Measurements from ENCODE around the gene CD274.
"Not testable (repeated sequence)": the region's sequence is repeated elsewhere in the genome, so short reads cannot be mapped to it uniquely, and the experiment has no call there.

The CD274 gene

DNA sequence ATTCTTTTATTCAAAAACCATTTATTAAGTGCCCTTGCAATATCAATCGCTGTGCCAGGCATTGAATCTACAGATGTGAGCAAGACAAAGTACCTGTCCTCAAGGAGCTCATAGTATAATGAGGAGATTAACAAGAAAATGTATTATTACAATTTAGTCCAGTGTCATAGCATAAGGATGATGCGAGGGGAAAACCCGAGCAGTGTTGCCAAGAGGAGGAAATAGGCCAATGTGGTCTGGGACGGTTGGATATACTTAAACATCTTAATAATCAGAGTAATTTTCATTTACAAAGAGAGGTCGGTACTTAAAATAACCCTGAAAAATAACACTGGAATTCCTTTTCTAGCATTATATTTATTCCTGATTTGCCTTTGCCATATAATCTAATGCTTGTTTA lies 18.5 kb downstream of the CD274 start:
- no peak for FAIRE-seq

GRCh38 chr9:5470122-5470521 lies 19.8 kb downstream of the CD274 start:
- FAIRE-seq, result no peak

DNA sequence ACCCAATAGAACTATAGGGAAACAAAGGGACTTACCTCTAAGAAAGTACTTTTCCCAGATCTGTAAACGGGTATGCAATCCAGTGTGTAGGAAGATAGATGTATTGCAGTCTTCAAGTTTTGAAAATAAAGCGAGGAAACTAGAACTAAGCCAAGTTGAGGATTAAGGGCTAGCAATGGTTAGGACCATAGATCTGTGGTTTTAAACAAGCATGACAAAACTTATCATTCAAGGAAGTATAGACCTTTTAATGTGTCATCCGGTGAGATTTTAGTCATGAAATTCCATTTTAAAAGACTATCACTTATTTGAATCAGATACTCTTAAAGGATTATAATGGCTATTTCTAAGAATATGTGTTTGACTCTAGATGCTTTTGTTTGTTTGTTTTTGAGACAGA lies 20.5 kb downstream of the CD274 start:
- no peak for FAIRE-seq

DNA sequence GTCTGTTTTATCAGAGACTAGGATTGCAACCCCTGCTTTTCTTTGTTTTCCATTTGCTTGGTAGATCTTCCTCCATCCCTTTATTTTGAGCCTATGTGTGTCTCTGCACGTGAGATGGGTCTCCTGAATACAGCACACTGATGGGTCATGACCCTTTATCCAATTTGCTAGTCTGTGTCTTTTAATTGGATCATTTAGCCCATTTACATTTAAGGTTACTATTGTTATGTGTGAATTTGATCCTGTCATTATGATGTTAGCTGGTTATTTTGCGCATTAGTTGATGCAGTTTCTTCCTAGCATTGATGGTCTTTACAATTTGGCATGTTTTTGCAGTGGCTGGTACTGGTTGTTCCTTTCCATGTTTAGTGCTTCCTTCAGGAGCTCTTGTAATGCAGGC lies 25.3 kb downstream of the CD274 start:
- not testable (repeated sequence) for FAIRE-seq

DNA sequence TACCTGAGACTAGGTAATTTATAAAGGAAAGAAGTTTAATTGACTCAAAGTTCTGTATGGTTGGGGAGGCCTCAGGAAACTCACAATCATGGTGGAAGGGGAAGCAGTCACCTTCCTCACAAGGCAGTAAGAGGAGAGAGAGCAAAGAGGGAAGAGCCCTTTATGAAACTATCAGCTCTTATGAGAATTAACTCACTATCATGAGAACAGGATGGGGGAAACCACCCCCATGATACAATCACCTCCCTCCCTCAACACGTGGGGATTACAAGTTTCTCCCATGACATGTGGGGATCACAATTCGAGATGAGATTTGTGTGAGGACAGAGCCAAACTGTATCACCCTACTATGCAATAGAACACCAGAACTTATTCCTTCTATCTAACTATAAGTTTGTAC lies 27.9 kb downstream of the CD274 start:
- FAIRE-seq, result no peak

DNA sequence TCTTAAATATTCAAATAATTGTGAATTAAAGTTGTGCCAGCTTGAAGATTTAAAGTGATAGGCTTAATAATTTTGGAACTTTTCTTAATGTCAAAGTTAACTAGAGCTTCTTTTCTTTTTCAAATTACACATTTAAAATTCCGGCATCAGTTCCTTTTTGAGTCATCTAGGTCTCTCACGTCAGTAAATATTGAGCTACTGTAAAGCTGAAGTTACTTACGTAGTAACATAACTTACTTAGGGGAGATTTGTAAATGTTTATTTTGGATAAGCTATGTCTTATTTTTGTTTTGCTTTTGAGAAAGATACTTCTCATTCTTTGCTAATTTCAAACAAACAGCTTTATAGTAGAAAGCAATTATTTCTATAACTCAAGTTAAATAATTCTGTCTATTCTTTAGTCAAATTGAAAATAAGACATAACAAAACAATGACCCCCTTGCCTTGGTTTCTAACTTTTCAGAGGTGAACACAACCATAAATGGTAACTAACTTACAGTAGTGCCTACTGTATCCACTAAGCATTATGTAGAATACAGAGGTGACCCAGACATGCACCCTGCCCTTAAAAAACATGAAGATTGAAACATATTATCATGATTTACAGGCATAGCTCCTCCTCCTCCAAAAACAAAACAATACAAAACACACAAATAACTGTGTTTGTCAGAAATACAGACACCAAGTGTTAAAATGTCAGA lies 29.8 kb downstream of the CD274 start:
- FAIRE-seq, result no peak

DNA sequence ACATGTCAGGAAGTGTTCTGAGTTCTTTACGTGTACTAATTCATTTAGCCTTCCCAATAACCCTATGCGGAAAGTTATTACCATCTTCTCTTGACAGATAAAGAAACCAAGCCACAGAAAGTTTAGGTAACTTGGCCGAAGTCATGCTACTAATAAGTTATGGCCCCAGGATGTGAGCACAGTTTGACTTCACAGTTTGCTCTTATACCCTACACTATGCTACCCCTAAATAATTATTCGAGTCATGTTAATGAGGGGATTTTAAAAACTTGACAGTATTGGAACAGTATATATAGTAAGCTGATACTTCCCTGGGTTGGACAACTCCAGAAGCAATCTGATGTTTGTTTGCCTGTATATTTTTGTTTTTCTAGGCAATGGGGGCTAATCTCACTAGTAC lies 30.6 kb downstream of the CD274 start:
- no peak for FAIRE-seq

DNA sequence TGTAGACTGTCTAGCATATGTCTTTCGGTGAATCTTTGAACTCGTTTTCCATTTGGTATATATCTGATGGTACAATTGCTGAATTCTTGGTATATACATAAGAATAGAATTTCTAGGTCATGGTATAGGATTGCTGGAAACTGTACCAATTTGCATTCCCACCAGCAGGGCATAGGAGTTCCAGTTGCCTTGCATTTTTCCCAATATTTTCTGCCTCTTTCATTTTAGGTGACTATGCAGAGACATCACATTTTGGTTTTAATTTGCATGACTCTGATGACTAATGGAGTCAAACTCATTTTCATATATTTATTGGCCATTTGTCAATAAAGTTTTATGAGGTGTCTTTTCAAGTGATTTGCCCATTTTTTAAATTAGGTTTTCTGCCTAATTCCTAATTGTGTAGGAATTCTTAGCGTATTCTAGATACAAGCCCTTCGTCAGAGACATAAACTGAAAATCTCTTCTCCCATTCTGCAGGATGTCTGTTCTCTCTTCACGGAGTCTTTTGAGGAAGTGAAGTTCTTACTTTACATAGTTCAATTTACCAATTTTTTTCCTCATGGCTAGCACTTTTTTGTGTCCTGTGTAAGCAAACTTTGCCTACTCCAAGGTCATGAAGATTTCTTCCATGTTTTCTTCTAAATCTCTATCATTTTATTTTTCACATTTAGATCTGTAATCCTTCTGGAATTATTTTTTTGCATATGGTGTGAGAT lies 31.1 kb downstream of the CD274 start:
- FAIRE-seq, result no peak

DNA sequence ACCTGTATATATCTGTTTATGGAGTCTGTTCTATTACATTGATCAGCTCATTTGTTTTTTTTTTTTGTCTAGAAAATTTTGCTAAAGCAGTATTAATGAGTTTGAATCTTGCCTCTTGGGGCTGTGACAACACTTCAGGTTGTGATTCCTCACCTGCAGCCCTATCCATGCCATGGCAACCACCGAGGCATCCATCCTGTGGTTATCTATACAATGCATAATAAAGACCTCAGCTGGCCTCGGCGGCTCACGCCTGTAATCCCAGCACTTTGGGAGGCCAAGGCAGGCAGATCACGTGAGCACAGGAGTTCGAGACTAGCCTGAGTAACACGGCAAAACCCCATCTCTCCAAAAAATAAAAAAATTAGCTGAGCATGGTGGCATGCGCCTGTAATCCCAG lies 31.9 kb downstream of the CD274 start:
- no peak for FAIRE-seq

- no peak for FAIRE-seq
These were observed 33.0 kb downstream of the CD274 start for GRCh38 chr9:5483306-5483705.

- no peak for FAIRE-seq
These were observed 35.2 kb downstream of the CD274 start for GRCh38 chr9:5485378-5486085.

GRCh38 chr9:5486988-5487387 lies 36.6 kb downstream of the CD274 start:
- FAIRE-seq, result no peak

DNA sequence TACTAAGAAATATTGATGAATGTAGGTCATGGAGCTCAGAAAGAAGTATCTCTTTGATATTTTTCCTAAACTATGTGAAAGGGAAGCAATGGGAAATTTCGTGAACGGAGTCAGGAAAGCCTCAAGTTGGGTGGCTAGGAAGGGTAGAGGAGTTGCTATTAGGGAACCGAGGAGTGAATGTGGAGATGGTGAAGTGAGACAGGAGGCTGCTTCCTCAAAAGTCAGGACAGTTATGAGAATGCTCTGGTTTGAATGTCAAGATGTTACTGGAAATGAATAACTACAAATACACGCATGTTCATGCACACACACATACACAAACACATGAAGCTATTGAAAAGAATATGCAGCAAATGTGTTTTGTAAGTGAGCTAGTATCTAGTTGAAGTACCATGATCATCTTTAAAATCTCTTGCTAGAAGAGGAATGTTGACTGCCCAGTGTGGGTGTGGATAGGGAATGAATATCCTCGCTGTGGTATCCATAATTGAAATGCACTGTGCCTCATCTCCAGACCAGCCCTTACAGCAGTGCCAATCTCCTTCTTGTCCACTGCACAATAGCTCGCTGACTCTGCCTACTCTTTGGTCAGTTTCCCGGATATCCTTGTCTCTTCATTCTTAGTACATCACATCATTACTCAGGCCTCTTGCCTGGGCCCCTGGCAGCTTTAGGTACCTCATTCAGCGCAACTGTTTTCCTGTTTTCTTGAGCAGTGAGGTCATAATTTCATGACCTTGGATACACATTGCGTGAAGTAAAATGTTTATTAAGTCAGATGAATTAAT lies 38.1 kb downstream of the CD274 start:
- FAIRE-seq, result no peak

DNA sequence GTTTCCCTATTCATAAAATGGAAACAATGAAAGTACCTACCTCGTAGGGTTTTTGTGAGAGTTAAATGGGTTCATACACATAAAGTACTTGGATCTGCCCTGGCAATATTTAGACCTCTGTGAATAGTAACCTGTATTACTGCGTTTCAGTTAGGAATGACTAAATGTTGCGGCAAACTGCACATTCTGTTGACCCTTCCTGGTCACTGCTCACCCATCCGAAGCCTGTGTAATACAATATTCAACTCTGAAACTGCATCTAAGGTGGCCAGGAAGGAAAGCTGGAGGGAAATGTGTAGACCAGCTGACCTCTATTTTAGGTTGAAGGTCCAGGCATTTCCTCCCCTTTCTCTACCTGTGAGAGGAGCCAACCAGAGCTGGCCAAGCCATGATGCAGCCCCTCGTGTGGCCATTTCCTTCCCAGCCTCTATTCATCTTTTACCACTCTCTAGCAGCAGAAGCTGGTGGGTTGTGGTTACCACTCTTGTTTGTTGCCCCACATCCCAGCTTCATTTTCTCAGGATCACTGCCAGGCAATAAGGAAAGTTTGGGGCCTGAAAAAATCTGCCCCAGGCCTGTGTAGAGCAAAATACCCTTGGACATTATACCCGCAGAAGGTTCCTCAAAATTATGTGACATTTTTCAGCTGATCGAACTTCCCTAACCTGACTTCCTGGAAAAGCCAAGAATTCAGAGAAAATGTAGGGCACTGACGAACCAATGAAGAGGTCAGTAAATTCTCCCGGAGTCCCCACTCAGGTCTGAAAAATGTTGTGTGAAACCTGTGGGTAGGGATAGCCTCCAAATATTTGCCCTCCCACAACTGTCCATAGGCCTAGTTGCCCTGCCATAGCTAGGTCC lies 39.5 kb downstream of the CD274 start:
- no peak for FAIRE-seq

- FAIRE-seq, result no peak
These were observed 42.8 kb downstream of the CD274 start for GRCh38 chr9:5492965-5493678.

DNA sequence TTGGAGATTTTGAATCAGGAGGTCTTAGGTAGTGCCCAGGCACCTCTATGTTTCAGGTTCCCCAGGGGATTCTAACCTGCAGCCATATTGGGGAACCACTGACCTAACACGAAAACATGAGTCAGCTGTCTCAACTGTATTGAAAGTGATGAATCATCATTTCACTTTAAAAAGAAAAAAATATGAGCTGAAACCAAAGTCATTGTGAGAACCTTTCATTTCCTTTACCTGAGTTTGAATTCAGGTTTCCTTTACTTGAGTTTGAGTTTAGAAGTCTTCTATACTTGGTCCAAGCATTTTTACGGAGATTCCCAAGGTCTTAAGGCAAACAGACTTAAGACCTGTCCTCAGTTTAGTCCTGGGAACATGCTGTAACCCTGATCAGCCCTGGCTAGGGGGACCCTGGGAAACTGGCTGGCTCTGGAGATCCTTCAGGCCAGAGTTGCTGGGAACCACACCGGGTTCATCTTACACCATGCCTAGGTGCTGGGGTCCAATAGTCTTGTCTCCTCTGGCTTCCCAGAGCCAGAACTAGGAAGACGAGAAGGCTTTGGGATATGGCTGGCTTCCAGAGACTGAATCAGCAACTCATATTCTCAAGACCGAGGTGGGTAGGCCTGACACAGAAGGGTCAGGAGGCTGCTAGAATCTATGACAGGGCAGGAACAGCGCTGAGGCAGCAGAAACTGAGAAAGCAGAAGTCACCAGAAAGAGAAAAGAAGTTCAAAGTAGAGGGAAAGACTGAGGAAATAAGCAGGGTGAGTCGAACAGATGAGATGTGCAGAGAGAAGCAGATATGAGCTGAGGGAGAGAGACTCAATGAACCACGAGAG lies 43.6 kb downstream of the CD274 start:
- no peak for FAIRE-seq

DNA sequence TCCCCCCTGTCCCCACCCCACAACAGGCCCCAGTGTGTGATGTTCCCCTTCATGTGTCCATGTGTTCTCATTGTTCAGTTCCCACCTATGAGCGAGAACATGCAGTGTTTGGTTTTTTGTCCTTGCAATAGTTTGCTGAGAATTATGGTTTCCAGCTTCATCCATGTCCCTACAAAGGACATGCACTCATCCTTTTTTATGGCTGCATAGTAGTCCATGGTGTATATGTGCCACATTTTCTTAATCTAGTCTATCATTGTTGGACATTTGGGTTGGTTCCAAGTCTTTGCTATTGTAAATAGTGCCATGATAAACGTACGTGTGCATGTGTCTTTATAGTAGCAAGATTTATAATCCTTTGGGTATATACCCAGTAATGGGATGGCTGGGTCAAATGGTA lies 44.4 kb downstream of the CD274 start:
- not testable (repeated sequence) for FAIRE-seq

- no peak for FAIRE-seq
These were observed 48.8 kb downstream of the CD274 start for GRCh38 chr9:5499157-5499556.

DNA sequence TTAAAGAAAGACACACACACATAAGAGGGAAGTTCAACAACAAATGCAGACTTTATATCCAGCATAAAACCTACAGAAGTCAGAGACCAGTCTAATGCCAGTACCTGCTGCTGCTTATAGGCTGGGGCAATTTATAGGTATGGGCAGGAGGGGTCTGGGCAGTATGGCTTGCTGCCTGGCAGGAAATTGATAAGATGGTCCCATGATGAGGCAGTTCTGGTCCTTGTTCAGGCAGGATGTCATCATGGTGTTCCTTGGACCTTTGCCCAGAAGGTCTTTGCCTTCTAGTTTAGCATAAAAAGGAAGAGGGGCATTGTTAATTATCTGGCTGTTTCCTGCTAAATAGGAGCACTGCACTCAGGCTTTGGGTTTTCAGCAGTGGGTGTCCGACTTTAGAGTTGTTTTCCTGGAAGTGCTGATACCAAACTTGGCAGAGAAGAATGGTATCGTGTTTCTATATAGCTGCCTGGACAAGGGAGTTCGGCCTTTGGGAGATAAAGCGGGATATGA lies 49.6 kb downstream of the CD274 start:
- no peak for FAIRE-seq
